ENCODE results near the gene MYPN.

DNA sequence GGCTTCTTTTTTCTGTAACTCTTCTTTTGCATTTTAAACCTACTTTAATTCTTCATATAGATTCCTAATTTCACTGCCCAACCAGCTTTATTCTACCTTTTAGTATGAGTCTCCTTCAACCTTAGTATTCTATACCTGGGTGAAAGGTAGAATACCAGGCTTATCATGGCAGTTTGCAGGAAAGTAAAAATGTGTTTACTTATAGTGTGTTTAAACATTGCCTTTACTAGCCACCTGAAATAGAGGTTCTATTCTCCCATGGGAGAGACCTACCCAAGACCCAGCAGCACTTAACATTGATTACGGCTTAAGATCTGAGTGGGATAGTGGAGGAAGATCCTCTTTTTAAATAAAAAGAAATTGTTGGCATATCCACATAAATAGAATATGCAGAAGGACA lies 1.6 kb upstream of the MYPN start:
- TF ChIP-seq POLR2A (IDR thresholded peaks at IDR 0.05; ENCODE audit: low read length) (no peak), GATA1 (IDR thresholded peaks at IDR 0.05; ENCODE audit: low read depth, low read length) (no peak)

Measured in erythroblast (primary cell).